Gastroesophageal sphincter (tissue), 4 donors: ENCODE results near the gene ZBTB12. TPM values are rescaled to one million over a fixed set of nuclear protein-coding genes. Genes with fewer than 3 reads are reported as not detected.
"Not testable (repeated sequence)": the region's sequence is repeated elsewhere in the genome, so short reads cannot be mapped to it uniquely, and the experiment has no call there.

Experiments used
- ATAC-seq: fragments of 150-250 bp; one replicate; pipeline ENCODE4 v1.9.1; 2016; ENCODE audit warnings: mild to moderate bottlenecking, moderate library complexity
- H3K27ac ChIP-seq, 4 donors: fragments of 200-600 bp; sonication (generic) in 3 of 4; 1 replicate in 3 of 4; 2 replicates in 1 of 4; pipeline ENCODE4 v1.5.1; 2016 to 2019
- H3K27me3 ChIP-seq: fragments of 200-600 bp; sonication (generic); one replicate; pipeline ENCODE4 v1.5.1; 2019
- H3K36me3 ChIP-seq, 2 donors: fragments of 200-600 bp; sonication (generic); one replicate each; pipeline ENCODE4 v1.5.1; 2019; ENCODE audit warnings: control low read depth in 1 of 2
- H3K4me1 ChIP-seq, 3 donors: fragments of 200-600 bp; sonication (generic); 1 replicate in 2 of 3; 2 replicates in 1 of 3; pipeline ENCODE4 v1.5.1; 2016 to 2019; ENCODE audit warnings: control low read depth in 2 of 3
- H3K4me3 ChIP-seq, 2 donors: fragments of 200-600 bp; sonication (generic); one replicate each; pipeline ENCODE4 v1.5.1; 2019; ENCODE audit warnings: mild to moderate bottlenecking in 1 of 2, moderate library complexity in 1 of 2
- H3K9me3 ChIP-seq, 3 donors: fragments of 200-600 bp; sonication (generic); one replicate each; pipeline ENCODE4 v1.5.1; 2017 to 2019; ENCODE audit warnings: control low read depth in 2 of 3
- CTCF ChIP-seq, 4 experiments: fragments of 200-600 bp in 2 of 4; fragments of 450-650 bp in 2 of 4; sonication (generic) in 1 of 4; IDR thresholded peaks; one replicate each; pipeline ENCODE4 v1.5.1; 2017 to 2019; ENCODE audit warnings: antibody characterized with exemption in 4 of 4, mild to moderate bottlenecking in 2 of 4, moderate library complexity in 2 of 4
- EP300 ChIP-seq: sonication (generic); formaldehyde crosslinking; IDR thresholded peaks from one replicate; pipeline ENCODE4 v1.6.1; 2017; ENCODE audit warnings: antibody characterized with exemption, mild to moderate bottlenecking
- POLR2A ChIP-seq, 2 donors: fragments of 450-650 bp; IDR thresholded peaks; one replicate each; pipeline ENCODE4 v1.6.1; 2017; ENCODE audit warnings: antibody characterized with exemption in 2 of 2, mild to moderate bottlenecking in 2 of 2, moderate library complexity in 1 of 2
- POLR2AphosphoS5 ChIP-seq: sonication (generic); formaldehyde crosslinking; IDR thresholded peaks from one replicate; pipeline ENCODE4 v1.6.1; 2017; ENCODE audit warnings: antibody characterized with exemption
- WGBS, 2 donors: methylation state at CpG; one replicate each; pipeline ENCODE4 v1.1.5; 2018; ENCODE audit warnings: low coverage in 1 of 2; 5-methylcytosine and 5-hydroxymethylcytosine counted together
- total RNA-seq, 4 donors: library from RNA; depleted of rRNA; stranded (reverse); fragments of >200 nt; gene quantifications; one replicate each; pipeline ENCODE4 v1.1.0, GENCODE V29; 2016

The ZBTB12 gene
- total RNA-seq, 4 donors from 2014 or later = 0.40 to 2.0 (median 0.86) TPM

- TF ChIP-seq POLR2A (IDR thresholded peaks at IDR 0.05) (no peak), EP300 (no peak), POLR2AphosphoS5 (no peak), CTCF (IDR thresholded peaks at IDR 0.05) (no peak)
- peaks cover 0 to 20% (median 3%) of the 10 kb centered on the region in 3 donors for H3K4me1 ChIP-seq
- no peaks in the 10 kb centered on the region for H3K9me3 ChIP-seq
- WGBS, 2 donors = 56 to 70% methylated on average over 6 to 7 of the region's 7 CpGs
- H3K27ac ChIP-seq = no peak overlapping the region
- H3K36me3 ChIP-seq = no peaks in the 10 kb centered on the region
- H3K4me3 ChIP-seq = no peak overlapping the region
- H3K27me3 ChIP-seq = no peaks in the 10 kb centered on the region
- peak; percentile 11 for ATAC-seq
Measured at GRCh38 chr6:31907158-31907813, 5.4 kb upstream of the ZBTB12 start.

- not testable (repeated sequence) for H3K9me3 ChIP-seq, H3K27me3 ChIP-seq, H3K36me3 ChIP-seq, ATAC-seq, H3K27ac ChIP-seq, H3K4me3 ChIP-seq
- 80 to 81% methylated on average over 1 to 8 of the region's 8 CpGs for WGBS, 2 donors
- H3K4me1 ChIP-seq = peaks cover 0 to 20% (median 3%) of the 10 kb centered on the region in 3 donors
Measured at GRCh38 chr6:31906727-31907126, 4.8 kb upstream of the ZBTB12 start.

GRCh38 chr6:31906122-31906521 is 4.2 kb upstream of the ZBTB12 start:
- no peaks in the 10 kb centered on the region for H3K9me3 ChIP-seq
- TF ChIP-seq CTCF (IDR thresholded peaks at IDR 0.05) = no peak
- TF ChIP-seq POLR2AphosphoS5 = no peak
- TF ChIP-seq EP300 = no peak
- no peak for TF ChIP-seq POLR2A (IDR thresholded peaks at IDR 0.05)
- no peak overlapping the region for H3K4me3 ChIP-seq
- no peaks in the 10 kb centered on the region for H3K36me3 ChIP-seq
- WGBS, 2 donors = 40 to 43% methylated on average over 2 to 4 of the region's 4 CpGs
- no peak overlapping the region for H3K27ac ChIP-seq
- no peaks in the 10 kb centered on the region for H3K27me3 ChIP-seq
- H3K4me1 ChIP-seq = peaks cover 0 to 26% (median 6%) of the 10 kb centered on the region in 3 donors
- ATAC-seq = no peak

- H3K4me1 ChIP-seq = peaks cover 0 to 37% (median 11%) of the 10 kb centered on the region in 3 donors
- no peaks in the 10 kb centered on the region for H3K27me3 ChIP-seq
- no peaks in the 10 kb centered on the region for H3K9me3 ChIP-seq
- no peak overlapping the region for H3K27ac ChIP-seq
- 100% methylated on average over 1 of the region's 1 CpG; no CpG with 5 or more reads in 1 of the 2 donors for WGBS, 2 donors
- no peak overlapping the region for H3K4me3 ChIP-seq
- H3K36me3 ChIP-seq = no peaks in the 10 kb centered on the region
- TF ChIP-seq EP300 (no peak), POLR2A (IDR thresholded peaks at IDR 0.05) (no peak), POLR2AphosphoS5 (no peak), CTCF (IDR thresholded peaks at IDR 0.05) (no peak)
- ATAC-seq = no peak
Measured at GRCh38 chr6:31905041-31905440, 3.2 kb upstream of the ZBTB12 start.

GRCh38 chr6:31903957-31904356 is 2.1 kb upstream of the ZBTB12 start:
- Histone ChIP-seq H3K4me1 (peaks cover 0 to 48% (median 11%) of the 10 kb centered on the region in 3 donors), H3K27ac (peak overlapping the region in 3 of 4 donors; percentile 87 to 92 (median 89)), H3K9me3 (no peaks in the 10 kb centered on the region), H3K4me3 (no peak overlapping the region), H3K36me3 (no peaks in the 10 kb centered on the region), H3K27me3 (no peaks in the 10 kb centered on the region)
- ATAC-seq = no peak
- no peak for TF ChIP-seq EP300
- TF ChIP-seq CTCF (IDR thresholded peaks at IDR 0.05) = no peak
- no peak for TF ChIP-seq POLR2AphosphoS5
- TF ChIP-seq POLR2A (IDR thresholded peaks at IDR 0.05) = no peak
- WGBS, 2 donors = 50 to 74% methylated on average over 3 of the region's 3 CpGs
